ENCODE measurements around the gene WDR1.

- no peak for TF ChIP-seq EP300 (IDR thresholded peaks at IDR 0.05; ENCODE audit: low read depth)
- no peak for TF ChIP-seq CTCF (IDR thresholded peaks at IDR 0.05)
Measured at GRCh38 chr4:10094841-10095240, 21.8 kb downstream of the WDR1 start.

All from transverse colon (tissue), 3 donors.